ENCODE measurements around the gene DNAJC5.

The DNAJC5 gene

GRCh38 chr20:63898882-63899558, 4.1 kb downstream of the DNAJC5 start:
- no peaks in the 10 kb centered on the region for H3K9me3 Mint-ChIP-seq
- no peak overlapping the region for H3K27ac Mint-ChIP-seq
- H3K36me3 Mint-ChIP-seq (ENCODE audit: low read depth), result peaks cover 4% of the 10 kb centered on the region
- no peaks in the 10 kb centered on the region for H3K27me3 Mint-ChIP-seq (ENCODE audit: low read depth)
- peaks cover 38% of the 10 kb centered on the region for H3K4me1 Mint-ChIP-seq
- no peak overlapping the region for H3K4me3 Mint-ChIP-seq
- TF ChIP-seq CTCF (IDR thresholded peaks at IDR 0.05; ENCODE audit: unreplicated experiment in 3 of 3), result no peak

DNA sequence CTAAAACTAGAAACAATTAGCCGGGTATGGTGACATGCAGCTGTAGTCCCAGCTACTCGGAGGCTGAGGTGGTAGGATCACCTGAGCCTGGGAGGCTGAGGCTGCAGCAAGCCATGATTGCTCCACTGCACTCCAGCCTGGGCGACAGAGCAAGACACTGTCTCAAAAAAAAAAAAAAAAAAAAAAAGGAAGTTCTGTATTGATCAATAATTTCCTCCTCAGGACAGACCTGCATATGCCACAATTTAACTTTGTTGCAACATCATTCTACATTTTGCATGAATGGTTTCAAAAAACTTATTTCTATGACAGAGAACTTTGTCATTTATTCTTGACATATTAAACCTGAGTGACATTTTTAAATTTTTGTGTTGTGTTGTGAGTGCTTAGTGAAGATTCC, 5.5 kb downstream of the DNAJC5 start:
- Mint-ChIP-seq H3K27ac (no peak overlapping the region), H3K36me3 (ENCODE audit: low read depth) (peaks cover 4% of the 10 kb centered on the region), H3K9me3 (no peaks in the 10 kb centered on the region), H3K4me3 (no peak overlapping the region), H3K4me1 (peaks cover 41% of the 10 kb centered on the region), H3K27me3 (ENCODE audit: low read depth) (no peaks in the 10 kb centered on the region)
- TF ChIP-seq CTCF (IDR thresholded peaks at IDR 0.05; ENCODE audit: unreplicated experiment in 3 of 3), result no peak

DNA sequence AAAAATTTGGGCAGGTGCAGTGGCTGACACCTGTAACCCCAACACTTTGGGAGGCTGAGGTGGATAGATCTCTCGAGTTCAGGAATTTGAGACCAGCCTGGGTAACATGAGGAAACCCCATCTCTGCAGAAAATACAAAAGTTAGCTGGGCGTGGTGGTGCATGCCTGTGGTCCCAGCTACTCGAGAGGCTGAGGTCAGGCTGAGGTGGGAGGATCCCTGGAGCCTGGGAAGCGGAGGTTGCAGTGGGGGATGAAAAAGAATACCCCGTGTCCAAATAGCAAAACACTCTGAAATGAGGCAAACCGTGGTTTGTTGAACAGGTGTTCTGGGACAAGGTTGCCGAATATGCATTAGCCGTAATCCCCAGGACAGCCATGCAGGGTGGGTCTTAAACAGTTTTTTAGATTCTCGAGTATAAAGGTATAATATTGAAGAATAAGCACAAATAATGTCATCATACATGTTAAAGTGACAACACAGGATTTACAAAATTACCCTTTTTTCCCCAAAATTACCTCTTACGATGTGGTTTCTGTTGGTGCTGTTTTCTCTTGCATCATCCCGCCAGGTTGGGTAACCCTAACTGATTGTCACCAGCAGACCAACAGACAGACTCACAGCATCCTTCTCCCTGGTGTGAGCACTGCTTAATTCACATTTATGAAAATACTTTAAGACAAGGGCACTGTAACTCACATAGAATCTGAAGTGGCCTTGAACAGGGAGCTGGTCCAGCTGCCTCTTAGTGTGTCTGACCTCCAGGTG, 9.1 kb downstream of the DNAJC5 start:
- no peak for TF ChIP-seq CTCF (IDR thresholded peaks at IDR 0.05; ENCODE audit: unreplicated experiment in 3 of 3)
- H3K4me1 Mint-ChIP-seq, result peaks cover 21% of the 10 kb centered on the region
- H3K36me3 Mint-ChIP-seq (ENCODE audit: low read depth), result no peaks in the 10 kb centered on the region
- H3K27me3 Mint-ChIP-seq (ENCODE audit: low read depth), result no peaks in the 10 kb centered on the region
- no peaks in the 10 kb centered on the region for H3K9me3 Mint-ChIP-seq
- no peak overlapping the region for H3K4me3 Mint-ChIP-seq
- H3K27ac Mint-ChIP-seq, result no peak overlapping the region

GRCh38 chr20:63908008-63908682, 13.2 kb downstream of the DNAJC5 start:
- peaks cover 4% of the 10 kb centered on the region for H3K36me3 Mint-ChIP-seq (ENCODE audit: low read depth)
- no peak for TF ChIP-seq CTCF (IDR thresholded peaks at IDR 0.05; ENCODE audit: unreplicated experiment in 3 of 3)
- peaks cover 30% of the 10 kb centered on the region for H3K4me1 Mint-ChIP-seq
- H3K27ac Mint-ChIP-seq, result peak overlapping the region in 1 of 3 experiments; percentile 11
- H3K9me3 Mint-ChIP-seq, result no peaks in the 10 kb centered on the region
- H3K27me3 Mint-ChIP-seq (ENCODE audit: low read depth), result no peaks in the 10 kb centered on the region
- H3K4me3 Mint-ChIP-seq, result no peak overlapping the region

DNA sequence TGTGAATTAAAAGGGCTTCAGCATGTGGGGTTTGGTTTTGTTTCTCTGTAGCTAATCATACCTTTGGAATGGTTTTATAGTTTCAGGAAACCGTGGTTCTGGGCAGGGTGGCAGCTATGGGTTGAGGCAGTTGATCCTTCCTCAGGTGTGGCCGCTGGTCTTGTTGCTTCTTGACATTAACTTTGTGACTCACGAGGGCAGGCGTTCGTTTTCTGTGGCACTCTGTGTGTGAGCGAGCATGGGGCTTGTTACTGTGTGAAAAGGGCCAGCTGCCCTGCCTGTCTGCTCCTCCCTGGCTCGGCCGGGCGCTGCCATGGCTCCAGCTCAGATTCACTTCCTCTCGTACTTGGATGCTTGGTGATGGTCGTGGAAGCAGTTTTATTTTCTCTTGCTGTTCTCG, 16.2 kb downstream of the DNAJC5 start:
- peaks cover 26% of the 10 kb centered on the region for H3K4me1 Mint-ChIP-seq
- no peak for TF ChIP-seq CTCF (IDR thresholded peaks at IDR 0.05; ENCODE audit: unreplicated experiment in 3 of 3)
- H3K27me3 Mint-ChIP-seq (ENCODE audit: low read depth), result no peaks in the 10 kb centered on the region
- peaks cover 4% of the 10 kb centered on the region for H3K9me3 Mint-ChIP-seq
- H3K27ac Mint-ChIP-seq, result peak overlapping the region in 1 of 3 experiments; percentile 33
- no peak overlapping the region for H3K4me3 Mint-ChIP-seq
- peaks cover 18% of the 10 kb centered on the region for H3K36me3 Mint-ChIP-seq (ENCODE audit: low read depth)
